KMS-11 (cell line): ENCODE measurements around the gene CCDC124.

Experiments
- H2AFZ ChIP-seq: fragments of 200-600 bp; sonication (generic); 2 replicates; pipeline ENCODE4 v1.6.1; 2016; ENCODE audit warnings: antibody characterized with exemption, mixed run types, low read depth
- H3K27ac ChIP-seq: fragments of 200-600 bp; sonication (generic); 2 replicates; pipeline ENCODE4 v1.6.1; 2016; ENCODE audit warnings: mild to moderate bottlenecking, mixed run types
- H3K27me3 ChIP-seq: fragments of 200-600 bp; sonication (generic); 2 replicates; pipeline ENCODE4 v1.6.1; 2017; ENCODE audit warnings: mild to moderate bottlenecking, low read depth, mixed run types, moderate library complexity; ENCODE audit not compliant: insufficient read depth
- H3K36me3 ChIP-seq: fragments of 200-600 bp; sonication (generic); 2 replicates; pipeline ENCODE4 v1.6.1; 2017; ENCODE audit warnings: mild to moderate bottlenecking, mixed run types; ENCODE audit not compliant: insufficient read depth
- H3K4me1 ChIP-seq: fragments of 200-600 bp; sonication (generic); 2 replicates; pipeline ENCODE4 v1.6.1; 2016; ENCODE audit warnings: mild to moderate bottlenecking, low read depth, mixed run types; ENCODE audit not compliant: poor library complexity, severe bottlenecking
- H3K4me2 ChIP-seq: fragments of 200-600 bp; sonication (generic); 2 replicates; pipeline ENCODE4 v1.7.0; 2016; ENCODE audit warnings: mild to moderate bottlenecking, mixed run types
- H3K4me3 ChIP-seq: fragments of 200-600 bp; sonication (generic); IDR thresholded peaks from 2 replicates; pipeline ENCODE4 v1.6.1; 2017; ENCODE audit warnings: low read depth, low read length, mixed read lengths; ENCODE audit not compliant: insufficient read depth
- H3K79me2 ChIP-seq: fragments of 200-600 bp; sonication (generic); 2 replicates; pipeline ENCODE4 v1.6.1; 2016; ENCODE audit warnings: low read depth, mixed run types; ENCODE audit not compliant: insufficient read depth
- H3K9ac ChIP-seq: fragments of 200-600 bp; sonication (generic); 2 replicates; pipeline ENCODE4 v1.6.1; 2016; ENCODE audit warnings: mild to moderate bottlenecking, mixed run types
- H4K20me1 ChIP-seq: fragments of 200-600 bp; sonication (generic); 2 replicates; pipeline ENCODE4 v1.6.1; 2016; ENCODE audit warnings: mild to moderate bottlenecking, mixed run types; ENCODE audit not compliant: insufficient read depth
- TF ChIP-seq, protein P1 (sequence below): fragments of 200-600 bp; sonication (generic); conservative IDR thresholded peaks from 2 replicates; pipeline ENCODE4 v1.6.1; 2017; ENCODE audit warnings: low read depth, mild to moderate bottlenecking, antibody characterized with exemption, low read length, moderate library complexity, mixed read lengths

The CCDC124 gene

DNA sequence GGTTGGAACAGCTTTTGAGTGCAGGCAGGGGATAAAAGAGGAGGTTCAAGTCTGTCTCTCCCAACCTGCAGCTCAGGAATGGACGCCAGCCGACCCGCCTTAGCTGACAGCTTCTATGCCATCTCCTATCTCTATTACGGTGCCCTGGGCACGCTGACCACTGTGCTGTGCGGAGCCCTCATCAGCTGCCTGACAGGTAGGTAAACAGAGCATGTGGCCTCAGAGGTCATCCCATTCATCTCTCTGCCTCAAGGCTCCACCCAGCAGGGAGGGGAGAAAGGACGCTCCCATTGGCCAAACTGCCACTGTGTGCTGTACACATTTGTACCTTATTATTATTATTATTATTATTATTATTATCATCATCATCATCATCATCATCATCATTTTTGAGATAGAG, 44.6 kb upstream of the CCDC124 start:
- no peaks in the 10 kb centered on the region for H3K4me1 ChIP-seq
- no peaks in the 10 kb centered on the region for H3K79me2 ChIP-seq
- no peak overlapping the region for H3K27ac ChIP-seq
- H3K4me2 ChIP-seq, result no peak overlapping the region
- TF ChIP-seq, protein P1, sequence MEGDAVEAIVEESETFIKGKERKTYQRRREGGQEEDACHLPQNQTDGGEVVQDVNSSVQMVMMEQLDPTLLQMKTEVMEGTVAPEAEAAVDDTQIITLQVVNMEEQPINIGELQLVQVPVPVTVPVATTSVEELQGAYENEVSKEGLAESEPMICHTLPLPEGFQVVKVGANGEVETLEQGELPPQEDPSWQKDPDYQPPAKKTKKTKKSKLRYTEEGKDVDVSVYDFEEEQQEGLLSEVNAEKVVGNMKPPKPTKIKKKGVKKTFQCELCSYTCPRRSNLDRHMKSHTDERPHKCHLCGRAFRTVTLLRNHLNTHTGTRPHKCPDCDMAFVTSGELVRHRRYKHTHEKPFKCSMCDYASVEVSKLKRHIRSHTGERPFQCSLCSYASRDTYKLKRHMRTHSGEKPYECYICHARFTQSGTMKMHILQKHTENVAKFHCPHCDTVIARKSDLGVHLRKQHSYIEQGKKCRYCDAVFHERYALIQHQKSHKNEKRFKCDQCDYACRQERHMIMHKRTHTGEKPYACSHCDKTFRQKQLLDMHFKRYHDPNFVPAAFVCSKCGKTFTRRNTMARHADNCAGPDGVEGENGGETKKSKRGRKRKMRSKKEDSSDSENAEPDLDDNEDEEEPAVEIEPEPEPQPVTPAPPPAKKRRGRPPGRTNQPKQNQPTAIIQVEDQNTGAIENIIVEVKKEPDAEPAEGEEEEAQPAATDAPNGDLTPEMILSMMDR, result no peak
- H3K9ac ChIP-seq, result no peak overlapping the region
- no peaks in the 10 kb centered on the region for H3K36me3 ChIP-seq
- no peak overlapping the region for H2AFZ ChIP-seq
- no peaks in the 10 kb centered on the region for H4K20me1 ChIP-seq
- peaks cover 79% of the 10 kb centered on the region for H3K27me3 ChIP-seq
- H3K4me3 ChIP-seq, result no peak overlapping the region

DNA sequence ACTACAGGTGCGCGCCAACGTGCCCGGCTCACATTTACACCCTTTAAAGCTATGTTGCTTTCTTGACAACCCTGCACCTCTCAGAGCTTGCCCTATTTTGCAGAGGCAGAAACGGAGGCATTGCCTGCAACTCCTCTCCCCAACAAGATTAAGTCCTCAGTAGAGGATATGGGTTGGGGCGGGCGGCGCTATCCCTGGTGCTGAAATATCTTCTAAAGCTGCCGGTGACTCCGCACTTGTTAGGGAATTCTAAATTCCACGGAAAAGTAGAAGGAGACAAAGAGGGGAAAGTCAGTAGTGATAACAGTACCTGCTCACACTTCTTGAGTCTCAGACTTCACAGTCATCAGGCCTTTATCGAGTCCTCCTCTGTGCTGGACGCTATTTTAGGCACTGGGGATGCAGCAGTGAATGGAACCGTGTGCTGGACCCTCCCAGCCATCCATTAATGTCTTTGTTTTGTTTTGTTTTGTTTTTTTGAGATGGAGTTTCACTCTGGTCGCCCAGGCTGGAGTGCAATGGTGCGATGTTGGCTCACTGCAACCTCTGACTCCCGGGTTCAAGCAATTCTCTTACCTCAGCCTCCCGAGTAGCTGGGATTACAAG, 43.1 kb upstream of the CCDC124 start:
- H3K27me3 ChIP-seq, result peaks cover 84% of the 10 kb centered on the region

DNA sequence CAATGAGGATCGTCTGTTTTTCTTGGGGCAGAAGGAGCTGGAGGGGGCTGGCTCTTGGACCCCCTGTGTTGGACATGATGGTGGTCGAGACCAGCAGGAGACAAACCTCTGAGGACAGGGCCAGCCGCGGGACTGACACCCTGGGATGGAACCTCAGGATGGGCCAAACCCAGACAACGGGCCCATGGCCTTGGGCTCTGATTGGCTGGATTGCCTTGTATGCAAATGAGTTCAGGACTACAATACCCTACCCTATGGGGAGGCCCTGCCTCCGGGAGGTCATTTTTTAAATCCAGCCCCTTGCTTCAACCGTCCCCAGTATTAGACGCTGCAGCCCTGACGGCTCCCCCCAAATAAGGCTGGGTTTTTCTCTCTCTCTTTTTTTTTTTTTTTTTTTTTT, 39.0 kb upstream of the CCDC124 start:
- H3K4me2 ChIP-seq, result no peak overlapping the region
- TF ChIP-seq, protein P1, result no peak
- H3K4me3 ChIP-seq, result no peak overlapping the region
- no peak overlapping the region for H2AFZ ChIP-seq
- H3K79me2 ChIP-seq, result no peaks in the 10 kb centered on the region
- no peak overlapping the region for H3K9ac ChIP-seq
- H3K4me1 ChIP-seq, result no peaks in the 10 kb centered on the region
- H3K27me3 ChIP-seq, result peaks cover 84% of the 10 kb centered on the region
- H4K20me1 ChIP-seq, result no peaks in the 10 kb centered on the region
- H3K27ac ChIP-seq, result no peak overlapping the region
- H3K36me3 ChIP-seq, result no peaks in the 10 kb centered on the region

More for the DNA sequence above, 43.1 kb upstream of the CCDC124 start:
- no peak overlapping the region for H2AFZ ChIP-seq
- H3K4me2 ChIP-seq, result no peak overlapping the region
- H3K79me2 ChIP-seq, result no peaks in the 10 kb centered on the region
- no peaks in the 10 kb centered on the region for H3K36me3 ChIP-seq
- no peak overlapping the region for H3K9ac ChIP-seq
- no peak overlapping the region for H3K4me3 ChIP-seq
- TF ChIP-seq, protein P1, result no peak
- H3K4me1 ChIP-seq, result no peaks in the 10 kb centered on the region
- H4K20me1 ChIP-seq, result no peaks in the 10 kb centered on the region
- H3K27ac ChIP-seq, result no peak overlapping the region

DNA sequence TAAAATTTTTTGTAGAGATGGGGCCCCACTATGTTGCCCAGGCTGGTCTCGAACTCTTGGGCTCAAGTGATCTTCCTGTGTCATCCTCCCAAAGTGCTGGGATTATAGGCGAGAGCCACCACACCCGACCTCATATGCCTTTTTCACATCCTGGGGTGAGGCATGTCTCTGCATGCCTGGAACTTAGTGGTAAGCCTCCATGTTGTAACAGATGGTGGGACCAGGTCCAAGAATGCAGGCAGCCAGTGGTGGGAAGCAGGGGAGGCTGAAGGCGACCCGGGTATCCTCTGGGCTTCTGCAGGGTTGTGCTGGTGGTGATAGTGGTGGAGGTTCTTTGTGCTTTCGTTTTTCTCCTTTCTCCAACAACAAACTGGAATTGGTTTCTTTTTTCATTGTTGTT, 30.1 kb upstream of the CCDC124 start:
- Histone ChIP-seq H3K36me3 (no peaks in the 10 kb centered on the region), H3K27me3 (peaks cover 88% of the 10 kb centered on the region), H3K4me1 (no peaks in the 10 kb centered on the region), H3K27ac (no peak overlapping the region), H3K9ac (no peak overlapping the region), H3K4me3 (no peak overlapping the region), H4K20me1 (no peaks in the 10 kb centered on the region), H3K79me2 (no peaks in the 10 kb centered on the region), H3K4me2 (no peak overlapping the region), H2AFZ (no peak overlapping the region)
- TF ChIP-seq, protein P1, result no peak
